Measurements from ENCODE around the gene ARID1B. TPM values are rescaled to one million over a fixed set of nuclear protein-coding genes. Genes with fewer than 3 reads are reported as not detected.

ARID1B gene
- total and polyA plus RNA-seq, 2 of the 13 experiments (the other 11 are each of a cell fraction or from before 2014, with no cell fraction given) = 20.1 to 32.6 TPM

DNA sequence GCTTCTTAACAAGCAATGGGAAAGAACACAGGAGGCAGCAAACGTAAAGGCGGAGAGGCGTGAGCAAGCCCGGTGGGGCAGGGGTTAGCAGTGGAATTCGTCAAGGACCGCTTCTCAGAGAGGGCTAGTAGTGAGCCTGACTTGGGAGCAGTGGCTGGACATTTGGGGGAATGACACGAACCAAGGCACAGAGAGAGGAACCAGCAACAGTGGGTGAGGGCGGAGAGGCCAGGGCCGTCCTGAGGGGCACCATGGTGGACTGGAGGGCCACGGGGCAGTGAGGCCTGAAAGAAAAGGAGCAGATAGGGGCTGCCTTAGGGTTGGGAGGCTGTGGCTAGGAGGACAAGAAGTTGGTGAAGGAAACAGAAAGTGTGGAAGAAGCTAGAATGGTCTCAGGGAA lies 12.1 kb upstream of the ARID1B start:
- ATAC-seq (no peak; the same call in 2 of the 3 replicates), FAIRE-seq (no peak), DNase-seq (ENCODE audit: low spot score) (no peak)
- ChIA-PET CTCF (ENCODE audit: low intra/inter-chr PET ratio, low total read pairs) (no interaction called here), POLR2A (no interaction called here)
- Histone ChIP-seq H3K4me3 (replicated peaks in 1 of 3; ENCODE audit: insufficient read depth in 1 of 3, low read depth in 2 of 3, low read length in 3 of 3) (no peak overlapping the region), H3K9ac (ENCODE audit: insufficient read depth, low read depth, low read length) (no peak overlapping the region), H3K79me2 (ENCODE audit: insufficient read depth, low read length) (no peaks in the 10 kb centered on the region), H3K36me3 (replicated peaks in 1 of 2; ENCODE audit: control insufficient read depth in 1 of 2, insufficient read depth in 2 of 2, low read length in 2 of 2) (no peaks in the 10 kb centered on the region), H2AFZ (ENCODE audit: low read length) (no peak overlapping the region), H3K4me1 (ENCODE audit: insufficient read depth, low read length) (no peaks in the 10 kb centered on the region), H3K27ac (ENCODE audit: extremely low read length, insufficient read depth, low read length) (no peak overlapping the region), H3K9me3 (ENCODE audit: low read length) (no peaks in the 10 kb centered on the region), H3K4me2 (ENCODE audit: low read depth, low read length) (no peak overlapping the region), H4K20me1 (ENCODE audit: insufficient read depth, low read length) (no peaks in the 10 kb centered on the region), H3K27me3 (ENCODE audit: control insufficient read depth in 1 of 2, insufficient read depth in 2 of 2, low read length in 2 of 2) (no peaks in the 10 kb centered on the region)
- no TSS peak for BruUV-seq (replicated peaks)
- WGBS (ENCODE audit: low lambda C conversion rate) = 59% methylated on average over 10 of the region's 10 CpGs
- in situ Hi-C loops (cut with HindIII; ENCODE audit: extremely low pct_ligation_motif_present, low pct_unique_long_range_greater_than_20kb) = loop anchor here (25.0 kb wide), 1 partner anchor 203 kb away; no protein-coding TSS in a partner anchor
- no peak for TF ChIP-seq DNMT1 (CRISPR knock-in tag; IDR thresholded peaks at IDR 0.05)
- no peak for TF ChIP-seq MEF2D (CRISPR knock-in tag; IDR thresholded peaks at IDR 0.05)
- TF ChIP-seq, protein P1, sequence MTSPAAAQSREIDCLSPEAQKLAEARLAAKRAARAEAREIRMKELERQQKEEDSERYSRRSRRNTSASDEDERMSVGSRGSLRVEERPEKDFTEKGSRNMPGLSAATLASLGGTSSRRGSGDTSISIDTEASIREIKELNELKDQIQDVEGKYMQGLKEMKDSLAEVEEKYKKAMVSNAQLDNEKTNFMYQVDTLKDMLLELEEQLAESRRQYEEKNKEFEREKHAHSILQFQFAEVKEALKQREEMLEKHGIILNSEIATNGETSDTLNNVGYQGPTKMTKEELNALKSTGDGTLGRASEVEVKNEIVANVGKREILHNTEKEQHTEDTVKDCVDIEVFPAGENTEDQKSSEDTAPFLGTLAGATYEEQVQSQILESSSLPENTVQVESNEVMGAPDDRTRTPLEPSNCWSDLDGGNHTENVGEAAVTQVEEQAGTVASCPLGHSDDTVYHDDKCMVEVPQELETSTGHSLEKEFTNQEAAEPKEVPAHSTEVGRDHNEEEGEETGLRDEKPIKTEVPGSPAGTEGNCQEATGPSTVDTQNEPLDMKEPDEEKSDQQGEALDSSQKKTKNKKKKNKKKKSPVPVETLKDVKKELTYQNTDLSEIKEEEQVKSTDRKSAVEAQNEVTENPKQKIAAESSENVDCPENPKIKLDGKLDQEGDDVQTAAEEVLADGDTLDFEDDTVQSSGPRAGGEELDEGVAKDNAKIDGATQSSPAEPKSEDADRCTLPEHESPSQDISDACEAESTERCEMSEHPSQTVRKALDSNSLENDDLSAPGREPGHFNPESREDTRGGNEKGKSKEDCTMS (CRISPR knock-in tag; conservative IDR thresholded peaks at IDR 0.05) = no peak
- TF ChIP-seq ZNF768 (CRISPR knock-in tag; IDR thresholded peaks at IDR 0.05) = no peak
- TF ChIP-seq, protein P2, sequence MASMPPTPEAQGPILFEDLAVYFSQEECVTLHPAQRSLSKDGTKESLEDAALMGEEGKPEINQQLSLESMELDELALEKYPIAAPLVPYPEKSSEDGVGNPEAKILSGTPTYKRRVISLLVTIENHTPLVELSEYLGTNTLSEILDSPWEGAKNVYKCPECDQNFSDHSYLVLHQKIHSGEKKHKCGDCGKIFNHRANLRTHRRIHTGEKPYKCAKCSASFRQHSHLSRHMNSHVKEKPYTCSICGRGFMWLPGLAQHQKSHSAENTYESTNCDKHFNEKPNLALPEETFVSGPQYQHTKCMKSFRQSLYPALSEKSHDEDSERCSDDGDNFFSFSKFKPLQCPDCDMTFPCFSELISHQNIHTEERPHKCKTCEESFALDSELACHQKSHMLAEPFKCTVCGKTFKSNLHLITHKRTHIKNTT (CRISPR knock-in tag; IDR thresholded peaks at IDR 0.05) = no peak
- TF ChIP-seq ZFP36L2 (CRISPR knock-in tag; IDR thresholded peaks at IDR 0.05) = no peak
- TF ChIP-seq, protein P3, sequence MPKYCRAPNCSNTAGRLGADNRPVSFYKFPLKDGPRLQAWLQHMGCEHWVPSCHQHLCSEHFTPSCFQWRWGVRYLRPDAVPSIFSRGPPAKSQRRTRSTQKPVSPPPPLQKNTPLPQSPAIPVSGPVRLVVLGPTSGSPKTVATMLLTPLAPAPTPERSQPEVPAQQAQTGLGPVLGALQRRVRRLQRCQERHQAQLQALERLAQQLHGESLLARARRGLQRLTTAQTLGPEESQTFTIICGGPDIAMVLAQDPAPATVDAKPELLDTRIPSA (CRISPR knock-in tag; IDR thresholded peaks at IDR 0.05; ENCODE audit: borderline replicate concordance) = no peak
- no peak for TF ChIP-seq HOXA7 (CRISPR knock-in tag; IDR thresholded peaks at IDR 0.05)
- TF ChIP-seq ZNF547 (CRISPR knock-in tag; IDR thresholded peaks at IDR 0.05) = no peak
- TF ChIP-seq, protein P4, sequence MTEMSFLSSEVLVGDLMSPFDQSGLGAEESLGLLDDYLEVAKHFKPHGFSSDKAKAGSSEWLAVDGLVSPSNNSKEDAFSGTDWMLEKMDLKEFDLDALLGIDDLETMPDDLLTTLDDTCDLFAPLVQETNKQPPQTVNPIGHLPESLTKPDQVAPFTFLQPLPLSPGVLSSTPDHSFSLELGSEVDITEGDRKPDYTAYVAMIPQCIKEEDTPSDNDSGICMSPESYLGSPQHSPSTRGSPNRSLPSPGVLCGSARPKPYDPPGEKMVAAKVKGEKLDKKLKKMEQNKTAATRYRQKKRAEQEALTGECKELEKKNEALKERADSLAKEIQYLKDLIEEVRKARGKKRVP (CRISPR knock-in tag; IDR thresholded peaks at IDR 0.05) = no peak
- no peak for TF ChIP-seq IKZF4 (CRISPR knock-in tag; IDR thresholded peaks at IDR 0.05; ENCODE audit: borderline replicate concordance, low read depth, not compliant biosample characterization)
- TF ChIP-seq ERF (CRISPR knock-in tag; IDR thresholded peaks at IDR 0.05) = no peak
- no peak for TF ChIP-seq FOXA1 (IDR thresholded peaks at IDR 0.05)
- no peak for TF ChIP-seq FOXA1 (CRISPR knock-in tag; IDR thresholded peaks at IDR 0.05)
- TF ChIP-seq SPEN (CRISPR knock-in tag; IDR thresholded peaks at IDR 0.05; ENCODE audit: low read depth) = no peak
- intact Hi-C loops (cut with micrococcal nuclease; ENCODE audit: unreplicated experiment) = no loop called here
